OCI-LY1 (cell line): ENCODE data around the gene LCMT2.

ENCODE experiments used
- H2AFZ ChIP-seq: fragments of 200-600 bp; sonication (generic), shearing (Covaris generic); 2 replicates; pipeline ENCODE4 v1.6.0; 2014; ENCODE audit warnings: antibody characterized with exemption, mild to moderate bottlenecking, low read length
- H3F3A ChIP-seq: fragments of 200-600 bp; sonication (generic), shearing (Covaris generic); 2 replicates; pipeline ENCODE4 v1.6.0; 2014; ENCODE audit warnings: mild to moderate bottlenecking, antibody characterized with exemption, low read length, moderate library complexity; ENCODE audit not compliant: insufficient read depth
- H3K27ac ChIP-seq: fragments of 200-600 bp; sonication (generic); 2 replicates; pipeline ENCODE4 v1.5.1; 2014; ENCODE audit warnings: low read length, mixed run types, mild to moderate bottlenecking, low read depth; ENCODE audit not compliant: poor library complexity, severe bottlenecking
- H3K27me3 ChIP-seq: fragments of 200-600 bp; sonication (generic); 2 replicates; pipeline ENCODE4 v1.6.0; 2014; ENCODE audit warnings: antibody characterized with exemption, mild to moderate bottlenecking, low read length, moderate library complexity; ENCODE audit not compliant: insufficient read depth
- H3K36me3 ChIP-seq: fragments of 200-600 bp; sonication (generic); 2 replicates; pipeline ENCODE4 v1.6.1; 2014; ENCODE audit warnings: mild to moderate bottlenecking, antibody characterized with exemption, low read length, moderate library complexity, mixed read lengths; ENCODE audit not compliant: insufficient read depth
- H3K4me1 ChIP-seq: fragments of 200-600 bp; sonication (generic); 2 replicates; pipeline ENCODE4 v1.5.1; 2014; ENCODE audit warnings: mild to moderate bottlenecking, low read length, moderate library complexity; ENCODE audit not compliant: insufficient read depth, severe bottlenecking
- H3K4me2 ChIP-seq: fragments of 200-600 bp; sonication (generic), shearing (Covaris generic); 2 replicates; pipeline ENCODE4 v1.6.1; 2014; ENCODE audit warnings: low read length
- H3K4me3 ChIP-seq: fragments of 200-600 bp; sonication (generic); 2 replicates; pipeline ENCODE4 v1.5.1; 2014; ENCODE audit warnings: low read length, low read depth, mild to moderate bottlenecking, mixed read lengths; ENCODE audit not compliant: poor library complexity, severe bottlenecking
- H3K79me2 ChIP-seq: fragments of 200-600 bp; shearing (Covaris generic); 2 replicates; pipeline ENCODE4 v1.6.1; 2016; ENCODE audit warnings: mixed run types, low read length, mixed read lengths; ENCODE audit not compliant: insufficient read depth
- H3K9ac ChIP-seq: fragments of 200-600 bp; sonication (generic), shearing (Covaris generic); 2 replicates; pipeline ENCODE4 v1.6.1; 2014; ENCODE audit warnings: mild to moderate bottlenecking, low read length, mixed read lengths
- H3K9me2 ChIP-seq: fragments of 200-600 bp; sonication (generic), shearing (Covaris generic); 2 replicates; pipeline ENCODE4 v1.6.1; 2014; ENCODE audit warnings: low read depth, mild to moderate bottlenecking, low read length, mixed read lengths
- H3K9me3 ChIP-seq: fragments of 200-600 bp; shearing (Covaris generic); 2 replicates; pipeline ENCODE4 v1.6.1; 2014; ENCODE audit warnings: low read length, mixed read lengths
- H4K20me1 ChIP-seq: fragments of 200-600 bp; sonication (generic), shearing (Covaris generic); 2 replicates; pipeline ENCODE4 v1.6.0; 2016; ENCODE audit warnings: mild to moderate bottlenecking, low read length; ENCODE audit not compliant: insufficient read depth
- CTCF ChIP-seq: fragments of 200-600 bp; sonication (generic), shearing (Covaris generic); IDR thresholded peaks from 2 replicates; pipeline ENCODE4 v1.5.1; 2017; ENCODE audit warnings: mild to moderate bottlenecking, antibody characterized with exemption, low read length, moderate library complexity, mixed read lengths
- EZH2 ChIP-seq: fragments of 200-600 bp; sonication (generic), shearing (Covaris generic); IDR thresholded peaks from 2 replicates; pipeline ENCODE4 v1.8.0; 2017; ENCODE audit warnings: borderline replicate concordance, mixed run types, mild to moderate bottlenecking, antibody characterized with exemption, low read length, moderate library complexity, mixed read lengths

Gene LCMT2

GRCh38 chr15:43285609-43286037 is 44.8 kb downstream of the LCMT2 start:
- H2AFZ ChIP-seq = no peak overlapping the region
- TF ChIP-seq EZH2 (no peak), CTCF (peak; percentile 81)

GRCh38 chr15:43283526-43283925 is 46.8 kb downstream of the LCMT2 start:
- Histone ChIP-seq H3K4me1 (no peaks in the 10 kb centered on the region), H4K20me1 (no peaks in the 10 kb centered on the region), H3K27me3 (peaks cover 7% of the 10 kb centered on the region; the same call in 1 of the 2 replicates), H2AFZ (no peak overlapping the region), H3K4me3 (no peak overlapping the region), H3K9me2 (no peaks in the 10 kb centered on the region), H3K9ac (no peak overlapping the region), H3F3A (no peaks in the 10 kb centered on the region), H3K79me2 (no peaks in the 10 kb centered on the region), H3K4me2 (no peak overlapping the region), H3K36me3 (no peaks in the 10 kb centered on the region), H3K9me3 (no peaks in the 10 kb centered on the region), H3K27ac (no peak overlapping the region)
- TF ChIP-seq EZH2 (no peak), CTCF (no peak)

More at GRCh38 chr15:43285609-43286037, 44.8 kb downstream of the LCMT2 start:
- Histone ChIP-seq H3K9me2 (no peaks in the 10 kb centered on the region), H3F3A (no peaks in the 10 kb centered on the region), H3K9me3 (no peaks in the 10 kb centered on the region), H3K4me2 (no peak overlapping the region), H3K79me2 (no peaks in the 10 kb centered on the region), H3K4me1 (no peaks in the 10 kb centered on the region), H3K36me3 (no peaks in the 10 kb centered on the region), H3K27ac (no peak overlapping the region), H3K9ac (no peak overlapping the region), H4K20me1 (no peaks in the 10 kb centered on the region), H3K4me3 (no peak overlapping the region), H3K27me3 (peaks cover 7% of the 10 kb centered on the region; the same call in 1 of the 2 replicates)

- Histone ChIP-seq H3K9me2 (no peaks in the 10 kb centered on the region), H3K27me3 (peaks cover 7% of the 10 kb centered on the region; the same call in 1 of the 2 replicates), H3K27ac (no peak overlapping the region), H3K79me2 (no peaks in the 10 kb centered on the region), H3K9ac (no peak overlapping the region), H3K9me3 (no peaks in the 10 kb centered on the region), H3K4me3 (no peak overlapping the region), H3K4me2 (no peak overlapping the region), H4K20me1 (no peaks in the 10 kb centered on the region), H3F3A (no peaks in the 10 kb centered on the region), H3K36me3 (no peaks in the 10 kb centered on the region), H3K4me1 (no peaks in the 10 kb centered on the region), H2AFZ (no peak overlapping the region)
- TF ChIP-seq EZH2 (no peak), CTCF (no peak)
These were observed 48.3 kb downstream of the LCMT2 start for GRCh38 chr15:43281926-43282602.
